ENCODE measurements around the gene PSG7. TPM values are rescaled to one million over a fixed set of nuclear protein-coding genes. Genes with fewer than 3 reads are reported as not detected.
"Not testable (repeated sequence)": the region's sequence is repeated elsewhere in the genome, so short reads cannot be mapped to it uniquely, and the experiment has no call there.

PSG7 gene
- total RNA-seq, result not detected

- H3K27me3 ChIP-seq (replicated peaks; ENCODE audit: insufficient read depth); H3K4me3 ChIP-seq; H3K4me1 ChIP-seq (replicated peaks); DNase-seq (ENCODE audit: low spot score); H3K36me3 ChIP-seq; intact Hi-C loops (cut with DNase I); H3K27ac ChIP-seq; H3K9me3 ChIP-seq: not testable (repeated sequence)
- 70% methylated on average over 3 of the region's 3 CpGs for WGBS
These were observed at the start of gene PSG7 for GRCh38 chr19:42937107-42937506. PSG7 (minus strand) TSS chr19:42937207; CDS start chr19:42937076, 131 bp downstream.

GRCh38 chr19:42985588-42985987 lies 48.6 kb upstream of the PSG7 start:
- intact Hi-C loops (cut with DNase I), result no loop called here
- Histone ChIP-seq H3K4me1 (replicated peaks) (no peaks in the 10 kb centered on the region), H3K27ac (no peak overlapping the region), H3K4me3 (no peak overlapping the region), H3K9me3 (no peaks in the 10 kb centered on the region), H3K36me3 (no peaks in the 10 kb centered on the region), H3K27me3 (replicated peaks; ENCODE audit: insufficient read depth) (no peaks in the 10 kb centered on the region)
- no peak for DNase-seq (ENCODE audit: low spot score)
- TF ChIP-seq CTCF (IDR thresholded peaks at IDR 0.05) (no peak), POLR2A (IDR thresholded peaks at IDR 0.05) (no peak), POLR2AphosphoS5 (IDR thresholded peaks at IDR 0.05) (no peak)
- 72% methylated on average over 4 of the region's 4 CpGs for WGBS

GRCh38 chr19:42982111-42982510 lies 45.1 kb upstream of the PSG7 start:
- not testable (repeated sequence) for DNase-seq (ENCODE audit: low spot score); H3K27me3 ChIP-seq (replicated peaks; ENCODE audit: insufficient read depth)

GRCh38 chr19:42971451-42971850 lies 34.4 kb upstream of the PSG7 start:
- H3K36me3 ChIP-seq; H3K4me3 ChIP-seq; DNase-seq (ENCODE audit: low spot score); H3K9me3 ChIP-seq; intact Hi-C loops (cut with DNase I); H3K27me3 ChIP-seq (replicated peaks; ENCODE audit: insufficient read depth); H3K27ac ChIP-seq; H3K4me1 ChIP-seq (replicated peaks): not testable (repeated sequence)
- WGBS, result 91% methylated on average over 5 of the region's 5 CpGs

More at GRCh38 chr19:42982111-42982510, 45.1 kb upstream of the PSG7 start:
- H3K36me3 ChIP-seq; intact Hi-C loops (cut with DNase I); H3K27ac ChIP-seq; H3K9me3 ChIP-seq; H3K4me1 ChIP-seq (replicated peaks); H3K4me3 ChIP-seq: not testable (repeated sequence)

- no peak overlapping the region for H3K4me3 ChIP-seq
- no peaks in the 10 kb centered on the region for H3K4me1 ChIP-seq (replicated peaks)
- DNase-seq (ENCODE audit: low spot score), result no peak
- no peak overlapping the region for H3K27ac ChIP-seq
- intact Hi-C loops (cut with DNase I), result no loop called here
- H3K36me3 ChIP-seq, result no peaks in the 10 kb centered on the region
- H3K9me3 ChIP-seq, result no peaks in the 10 kb centered on the region
- 92% methylated on average over 2 of the region's 2 CpGs for WGBS
- no peaks in the 10 kb centered on the region for H3K27me3 ChIP-seq (replicated peaks; ENCODE audit: insufficient read depth)
- TF ChIP-seq POLR2AphosphoS5 (IDR thresholded peaks at IDR 0.05), result no peak
- TF ChIP-seq POLR2A (IDR thresholded peaks at IDR 0.05), result no peak
- no peak for TF ChIP-seq CTCF (IDR thresholded peaks at IDR 0.05)
These were observed 28.2 kb upstream of the PSG7 start for GRCh38 chr19:42965176-42965575.

GRCh38 chr19:42961119-42961518 lies 24.1 kb upstream of the PSG7 start:
- no peaks in the 10 kb centered on the region for H3K27me3 ChIP-seq (replicated peaks; ENCODE audit: insufficient read depth)
- no peaks in the 10 kb centered on the region for H3K36me3 ChIP-seq
- 92% methylated on average over 6 of the region's 6 CpGs for WGBS
- no peak overlapping the region for H3K27ac ChIP-seq
- H3K4me3 ChIP-seq, result no peak overlapping the region
- no peaks in the 10 kb centered on the region for H3K4me1 ChIP-seq (replicated peaks)
- TF ChIP-seq CTCF (IDR thresholded peaks at IDR 0.05) (no peak), POLR2A (IDR thresholded peaks at IDR 0.05) (no peak), POLR2AphosphoS5 (IDR thresholded peaks at IDR 0.05) (no peak)
- no peaks in the 10 kb centered on the region for H3K9me3 ChIP-seq
- DNase-seq (ENCODE audit: low spot score), result no peak
- intact Hi-C loops (cut with DNase I), result no loop called here

GRCh38 chr19:42952126-42952525 lies 15.1 kb upstream of the PSG7 start:
- 69% methylated on average over 4 of the region's 4 CpGs for WGBS
- not testable (repeated sequence) for H3K27me3 ChIP-seq (replicated peaks; ENCODE audit: insufficient read depth); H3K4me1 ChIP-seq (replicated peaks)

GRCh38 chr19:42951476-42951875 lies 14.5 kb upstream of the PSG7 start:
- WGBS, result 34% methylated on average over 2 of the region's 2 CpGs
- intact Hi-C loops (cut with DNase I), result not testable (repeated sequence)

More at GRCh38 chr19:42952126-42952525, 15.1 kb upstream of the PSG7 start:
- H3K27ac ChIP-seq; DNase-seq (ENCODE audit: low spot score); intact Hi-C loops (cut with DNase I); H3K36me3 ChIP-seq; H3K4me3 ChIP-seq; H3K9me3 ChIP-seq: not testable (repeated sequence)

More at GRCh38 chr19:42951476-42951875, 14.5 kb upstream of the PSG7 start:
- H3K27me3 ChIP-seq (replicated peaks; ENCODE audit: insufficient read depth); H3K27ac ChIP-seq; DNase-seq (ENCODE audit: low spot score); H3K36me3 ChIP-seq; H3K4me3 ChIP-seq; H3K9me3 ChIP-seq; H3K4me1 ChIP-seq (replicated peaks): not testable (repeated sequence)

Measured in prostate gland (tissue), 2 donors.